A673 (cell line): ENCODE measurements around the gene MAP4. TPM values are rescaled to one million over a fixed set of nuclear protein-coding genes. Genes with fewer than 3 reads are reported as not detected.

Source experiments
- BruUV-seq: library from RNA; stranded (reverse); fragments of 400-500 nt; replicated peaks from 2 replicates; lab custom pipeline; 2021; lab: Mats Ljungman, UMichigan
- CTCF ChIA-PET: fragments of 300-600 bp; sonication (Branson Sonifier 250); formaldehyde crosslinking; loops from one replicate; lab custom pipeline; 2022; ENCODE audit warnings: antibody characterized with exemption; lab: Charles Lee
- POLR2A ChIA-PET: fragments of 300-600 bp; sonication (Branson Sonifier 250); formaldehyde crosslinking; loops from one replicate; lab custom pipeline; 2022; ENCODE audit warnings: antibody characterized with exemption; ENCODE audit not compliant: low non-redundant PET; lab: Charles Lee
- DNase-seq: peaks from one replicate; pipeline ENCODE4 v3.0.0-alpha.2; 2015; ENCODE audit warnings: low spot score
- H3K27ac ChIP-seq: fragments of 200-600 bp; sonication (generic); 2 replicates; pipeline ENCODE4 v1.5.1; 2016; ENCODE audit warnings: mixed run types, low read depth, mild to moderate bottlenecking, mixed read lengths, antibody characterized with exemption, low read length; ENCODE audit not compliant: poor library complexity, severe bottlenecking
- H3K27me3 ChIP-seq: fragments of 200-600 bp; sonication (generic); replicated peaks from 2 replicates; pipeline ENCODE4 v1.6.1; 2017; ENCODE audit warnings: mixed run types, low read depth, mild to moderate bottlenecking, mixed read lengths, antibody characterized with exemption, low read length; ENCODE audit not compliant: insufficient read depth, poor library complexity
- H3K36me3 ChIP-seq: fragments of 200-600 bp; sonication (generic); 2 replicates; pipeline ENCODE4 v1.6.1; 2016; ENCODE audit warnings: mixed run types, mild to moderate bottlenecking, mixed read lengths, antibody characterized with exemption, low read length; ENCODE audit not compliant: insufficient read depth, poor library complexity, severe bottlenecking
- H3K4me1 ChIP-seq: fragments of 200-600 bp; sonication (generic); 2 replicates; pipeline ENCODE4 v1.6.1; 2017; ENCODE audit warnings: mixed run types, mild to moderate bottlenecking, mixed read lengths, antibody characterized with exemption, low read length; ENCODE audit not compliant: insufficient read depth, poor library complexity, severe bottlenecking
- H3K4me3 ChIP-seq: fragments of 200-600 bp; sonication (generic); 2 replicates; pipeline ENCODE4 v1.5.1; 2016; ENCODE audit warnings: low read depth, mixed run types, mild to moderate bottlenecking, mixed read lengths, low read length; ENCODE audit not compliant: poor library complexity, severe bottlenecking
- H3K9me3 ChIP-seq: fragments of 200-600 bp; sonication (generic); 2 replicates; pipeline ENCODE4 v1.6.1; 2016; ENCODE audit warnings: mixed run types, low read depth, mild to moderate bottlenecking, mixed read lengths, antibody characterized with exemption, low read length; ENCODE audit not compliant: poor library complexity, severe bottlenecking
- EZH2 ChIP-seq: fragments of 200-600 bp; sonication (generic); IDR thresholded peaks from 2 replicates; pipeline ENCODE4 v1.6.1; 2017; ENCODE audit warnings: borderline replicate concordance, low read depth, mild to moderate bottlenecking, mixed read lengths, antibody characterized with exemption, low read length; ENCODE audit not compliant: poor library complexity, severe bottlenecking
- intact Hi-C: fragments of 100-400 bp; cut with micrococcal nuclease; formaldehyde crosslinking; loops from one replicate; pipeline ENCODE4 v1.10.0; 2022; ENCODE audit not compliant: unreplicated experiment
- total RNA-seq: library from RNA; stranded (reverse); gene quantifications from 2 replicates; pipeline ENCODE4 v1.2.3, GENCODE V29; 2021
- TF ChIP-seq, protein P1 (sequence below): fragments of 300-800, 200-600 bp; sonication (generic); conservative IDR thresholded peaks from 2 replicates; pipeline ENCODE4 v1.5.1; 2017; ENCODE audit warnings: low read depth, mild to moderate bottlenecking, antibody characterized with exemption, low read length, moderate library complexity, mixed read lengths

Gene MAP4
- total RNA-seq, 1 experiment from 2014 or later = 105 TPM

DNA sequence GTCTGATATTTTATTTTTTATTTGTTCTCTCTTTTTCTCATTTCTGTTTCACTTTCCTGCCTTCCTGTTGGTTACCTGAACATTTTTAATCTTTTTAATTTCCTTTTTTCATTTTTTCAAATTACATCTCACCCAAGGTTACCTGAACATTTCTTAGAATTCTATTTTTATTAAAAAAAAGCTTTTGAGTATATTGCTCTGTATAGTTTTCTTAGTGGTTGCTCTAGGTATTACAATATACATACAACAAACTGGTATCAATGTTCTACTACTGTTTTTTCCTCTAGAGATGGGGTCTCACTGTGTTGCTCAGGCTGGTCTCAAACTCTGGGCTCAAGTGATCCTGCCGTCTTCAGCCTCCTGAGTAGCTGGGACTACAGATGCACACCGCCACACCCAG lies 133.9 kb downstream of the MAP4 start:
- no TSS peak for BruUV-seq
- H3K4me1 ChIP-seq = no peaks in the 10 kb centered on the region
- H3K27ac ChIP-seq = no peak overlapping the region
- POLR2A ChIA-PET = no interaction called here
- no peak for TF ChIP-seq EZH2
- TF ChIP-seq, protein P1, sequence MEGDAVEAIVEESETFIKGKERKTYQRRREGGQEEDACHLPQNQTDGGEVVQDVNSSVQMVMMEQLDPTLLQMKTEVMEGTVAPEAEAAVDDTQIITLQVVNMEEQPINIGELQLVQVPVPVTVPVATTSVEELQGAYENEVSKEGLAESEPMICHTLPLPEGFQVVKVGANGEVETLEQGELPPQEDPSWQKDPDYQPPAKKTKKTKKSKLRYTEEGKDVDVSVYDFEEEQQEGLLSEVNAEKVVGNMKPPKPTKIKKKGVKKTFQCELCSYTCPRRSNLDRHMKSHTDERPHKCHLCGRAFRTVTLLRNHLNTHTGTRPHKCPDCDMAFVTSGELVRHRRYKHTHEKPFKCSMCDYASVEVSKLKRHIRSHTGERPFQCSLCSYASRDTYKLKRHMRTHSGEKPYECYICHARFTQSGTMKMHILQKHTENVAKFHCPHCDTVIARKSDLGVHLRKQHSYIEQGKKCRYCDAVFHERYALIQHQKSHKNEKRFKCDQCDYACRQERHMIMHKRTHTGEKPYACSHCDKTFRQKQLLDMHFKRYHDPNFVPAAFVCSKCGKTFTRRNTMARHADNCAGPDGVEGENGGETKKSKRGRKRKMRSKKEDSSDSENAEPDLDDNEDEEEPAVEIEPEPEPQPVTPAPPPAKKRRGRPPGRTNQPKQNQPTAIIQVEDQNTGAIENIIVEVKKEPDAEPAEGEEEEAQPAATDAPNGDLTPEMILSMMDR = 0 out of 2 replicates have a peak, but pooled peaks have one; percentile 6
- no peak overlapping the region for H3K4me3 ChIP-seq
- DNase-seq = no peak
- H3K36me3 ChIP-seq = no peaks in the 10 kb centered on the region
- intact Hi-C loops = no loop called here
- no peaks in the 10 kb centered on the region for H3K9me3 ChIP-seq
- CTCF ChIA-PET = no interaction called here
- H3K27me3 ChIP-seq = no peaks in the 10 kb centered on the region

DNA sequence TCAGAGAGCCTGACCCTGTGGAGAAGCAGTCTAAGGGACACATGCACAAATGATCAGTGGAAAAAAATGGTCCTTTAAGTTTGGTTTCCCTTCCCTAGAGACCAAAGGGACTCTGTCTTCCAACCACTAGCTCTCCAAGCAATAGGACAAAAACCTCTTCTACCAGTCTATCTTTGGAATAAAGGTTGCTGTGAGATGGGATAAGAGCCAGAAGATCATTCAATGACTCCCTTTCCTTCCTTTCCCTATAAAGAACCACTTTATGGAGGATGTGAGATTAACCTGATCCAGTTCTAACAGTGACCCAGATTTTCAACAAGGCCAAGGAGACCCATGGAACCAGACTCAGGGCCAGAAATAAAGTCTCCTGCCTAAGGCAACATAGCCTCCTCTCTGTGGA lies 138.5 kb downstream of the MAP4 start:
- no peak for TF ChIP-seq EZH2
- TF ChIP-seq, protein P1 = no peak
- Histone ChIP-seq H3K9me3 (no peaks in the 10 kb centered on the region), H3K36me3 (no peaks in the 10 kb centered on the region), H3K4me1 (no peaks in the 10 kb centered on the region), H3K27me3 (no peaks in the 10 kb centered on the region), H3K4me3 (no peak overlapping the region), H3K27ac (no peak overlapping the region)
- no TSS peak for BruUV-seq
- no peak for DNase-seq
- ChIA-PET CTCF (no interaction called here), POLR2A (no interaction called here)
- intact Hi-C loops = no loop called here

DNA sequence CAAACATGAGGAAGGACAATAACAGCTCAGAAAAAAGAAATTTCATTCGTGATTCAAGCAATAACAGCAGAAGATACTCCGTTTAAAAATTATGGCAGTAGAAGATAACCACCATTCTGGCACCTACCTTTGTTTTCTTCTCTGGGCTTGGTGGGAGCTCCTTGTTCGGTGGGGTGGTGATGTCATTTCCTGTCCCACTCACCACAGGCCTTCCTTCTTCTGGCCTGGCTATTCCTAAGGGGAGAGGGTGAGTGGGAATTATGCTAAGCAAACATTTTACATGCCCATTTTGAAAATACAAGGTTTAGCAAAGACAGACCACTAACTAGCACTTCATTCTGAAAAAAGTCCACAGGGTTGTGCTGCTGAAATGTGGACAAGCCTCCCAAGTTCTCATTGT lies 138.9 kb downstream of the MAP4 start:
- ChIA-PET CTCF (no interaction called here), POLR2A (no interaction called here)
- BruUV-seq = no TSS peak
- intact Hi-C loops = no loop called here
- H3K4me3 ChIP-seq = no peak overlapping the region
- H3K27me3 ChIP-seq = no peaks in the 10 kb centered on the region
- no peak overlapping the region for H3K27ac ChIP-seq
- no peaks in the 10 kb centered on the region for H3K9me3 ChIP-seq
- H3K36me3 ChIP-seq = no peaks in the 10 kb centered on the region
- peak; percentile 22 for DNase-seq
- TF ChIP-seq, protein P1 = no peak
- no peaks in the 10 kb centered on the region for H3K4me1 ChIP-seq
